Lung (tissue), 12 donors: Measurements from ENCODE around the gene RASIP1. TPM values are rescaled to one million over a fixed set of nuclear protein-coding genes. Genes with fewer than 3 reads are reported as not detected.

Experiments
- ATAC-seq: fragments of 200-7000 bp; cut with Tn5 transposase; one replicate; pipeline ENCODE4 v1.9.1; 2020; ENCODE audit warnings: moderate number of reproducible peaks; ENCODE audit not compliant: insufficient read depth, low FRiP score
- DNase-seq, 3 donors: peaks; one replicate each; pipeline ENCODE4 v3.0.0-alpha.2; 2013 to 2017
- H3K27ac ChIP-seq, 2 donors: one replicate each; pipeline ENCODE4 v1.5.1; 2013; ENCODE audit warnings: mild to moderate bottlenecking in 2 of 2, moderate library complexity in 2 of 2, control low read depth in 1 of 2, inconsistent platforms in 1 of 2, low read depth in 1 of 2, low read length in 1 of 2
- H3K27me3 ChIP-seq, 3 donors: one replicate each; pipeline ENCODE4 v1.5.1; 2013; ENCODE audit warnings: low read length in 2 of 3; ENCODE audit not compliant: control insufficient read depth in 3 of 3, insufficient read depth in 3 of 3
- H3K36me3 ChIP-seq, 4 donors: one replicate each; pipeline ENCODE4 v1.5.1; 2013; ENCODE audit warnings: low read length in 4 of 4, mild to moderate bottlenecking in 1 of 4, moderate library complexity in 1 of 4; ENCODE audit not compliant: control insufficient read depth in 4 of 4, insufficient read depth in 4 of 4
- H3K4me1 ChIP-seq, 5 donors: one replicate each; pipeline ENCODE4 v1.5.1; 2013; ENCODE audit warnings: low read length in 5 of 5, mild to moderate bottlenecking in 2 of 5, moderate library complexity in 1 of 5; ENCODE audit not compliant: control insufficient read depth in 5 of 5, insufficient read depth in 5 of 5
- H3K4me3 ChIP-seq: one replicate; pipeline ENCODE4 v1.5.1; 2013; ENCODE audit warnings: mild to moderate bottlenecking, control low read depth, moderate library complexity
- H3K9ac ChIP-seq, 2 donors: one replicate each; pipeline ENCODE4 v1.5.1; 2013; ENCODE audit warnings: low read length in 2 of 2, control low read depth in 1 of 2; ENCODE audit not compliant: insufficient read depth in 1 of 2
- H3K9me3 ChIP-seq, 4 donors: one replicate each; pipeline ENCODE4 v1.5.1; 2013; ENCODE audit warnings: low read length in 3 of 4, mild to moderate bottlenecking in 1 of 4, moderate library complexity in 1 of 4; ENCODE audit not compliant: control insufficient read depth in 4 of 4, insufficient read depth in 3 of 4
- CTCF ChIP-seq: IDR thresholded peaks from 2 replicates; pipeline ENCODE4 v1.5.1; 2012; ENCODE audit warnings: mild to moderate bottlenecking; ENCODE audit errors: control extremely low read depth, extremely low read depth
- WGBS, 2 donors: extraction: QIAGEN DNeasy Blood & Tissue Kit; methylation state at CpG; one replicate each; pipeline ENCODE4 v1.1.7; 2013; 5-methylcytosine and 5-hydroxymethylcytosine counted together
- polyA plus RNA-seq, 2 donors: library from polyadenylated mRNA; stranded (reverse); fragments of 200-250 nt; gene quantifications; one replicate each; pipeline ENCODE4 v1.2.1, GENCODE V29; 2013
- total RNA-seq, 2 donors: library from RNA; depleted of rRNA in 1 of 2; stranded (reverse); fragments of >200 nt in 1 of 2; gene quantifications; one replicate each; pipeline ENCODE4 v1.2.1, GENCODE V29; 2014 to 2021
- donor health status: control.
- donor health status: control.
- donor health status: Bipolar disorder and iron deficiency.
- donor health status: healthy.
- donor health status: DM: yes; HTN: yes; CAD: no.

RASIP1 gene
- total and polyA plus RNA-seq, 4 donors = 24.7 to 37.9 (median 29.5) TPM

- H3K27ac ChIP-seq = peak overlapping the region; percentile 65 to 90
- ATAC-seq = no peak
- H3K36me3 ChIP-seq = peaks cover 0 to 16% (median 0%) of the 10 kb centered on the region in 4 donors
- no peak for TF ChIP-seq CTCF
- H3K4me3 ChIP-seq = no peak overlapping the region
- DNase-seq = peak; percentile 89 to 96 (median 95)
- H3K4me1 ChIP-seq = peaks cover 0 to 20% (median 7%) of the 10 kb centered on the region in 5 donors
- 34 to 43% methylated on average over 11 of the region's 11 CpGs for WGBS, 2 donors
- no peaks in the 10 kb centered on the region for H3K27me3 ChIP-seq
- H3K9ac ChIP-seq = peak overlapping the region in 1 of 2 donors; percentile 51
- no peaks in the 10 kb centered on the region for H3K9me3 ChIP-seq
Observed at GRCh38 chr19:48724796-48725753, 15.3 kb downstream of the RASIP1 start.

GRCh38 chr19:48722196-48722708 is 18.2 kb downstream of the RASIP1 start:
- no peak for DNase-seq
- H3K9me3 ChIP-seq = no peaks in the 10 kb centered on the region
- no peak overlapping the region for H3K9ac ChIP-seq
- H3K4me1 ChIP-seq = peaks cover 0 to 26% (median 14%) of the 10 kb centered on the region in 5 donors
- TF ChIP-seq CTCF = no peak
- peaks cover 0 to 16% (median 0%) of the 10 kb centered on the region in 4 donors for H3K36me3 ChIP-seq
- WGBS, 2 donors = 71 to 80% methylated on average over 11 of the region's 11 CpGs
- no peak for ATAC-seq
- no peaks in the 10 kb centered on the region for H3K27me3 ChIP-seq
- no peak overlapping the region for H3K27ac ChIP-seq
- H3K4me3 ChIP-seq = no peak overlapping the region

- 28 to 31% methylated on average over 42 of the region's 42 CpGs for WGBS, 2 donors
- H3K27me3 ChIP-seq = no peaks in the 10 kb centered on the region
- peaks cover 0 to 11% (median 0%) of the 10 kb centered on the region in 4 donors for H3K36me3 ChIP-seq
- peaks cover 0 to 39% (median 18%) of the 10 kb centered on the region in 5 donors for H3K4me1 ChIP-seq
- H3K9me3 ChIP-seq = no peaks in the 10 kb centered on the region
- H3K4me3 ChIP-seq = peak overlapping the region; percentile 43
- peak; percentile 99 to 100 (median 100) for DNase-seq
- no peak for TF ChIP-seq CTCF
- peak overlapping the region; percentile 51 to 90 for H3K27ac ChIP-seq
- ATAC-seq = peak; percentile 80
- H3K9ac ChIP-seq = peak overlapping the region in 1 of 2 donors; percentile 73
Observed at GRCh38 chr19:48720613-48721296, 19.7 kb downstream of the RASIP1 start.
